KMS-11 (cell line): ENCODE measurements around the gene RNF150.

ENCODE experiments used
- H2AFZ ChIP-seq: fragments of 200-600 bp; sonication (generic); 2 replicates; pipeline ENCODE4 v1.6.1; 2016; ENCODE audit warnings: antibody characterized with exemption, mixed run types, low read depth
- H3K27ac ChIP-seq: fragments of 200-600 bp; sonication (generic); 2 replicates; pipeline ENCODE4 v1.6.1; 2016; ENCODE audit warnings: mild to moderate bottlenecking, mixed run types
- H3K27me3 ChIP-seq: fragments of 200-600 bp; sonication (generic); 2 replicates; pipeline ENCODE4 v1.6.1; 2017; ENCODE audit warnings: mild to moderate bottlenecking, low read depth, mixed run types, moderate library complexity; ENCODE audit not compliant: insufficient read depth
- H3K36me3 ChIP-seq: fragments of 200-600 bp; sonication (generic); 2 replicates; pipeline ENCODE4 v1.6.1; 2017; ENCODE audit warnings: mild to moderate bottlenecking, mixed run types; ENCODE audit not compliant: insufficient read depth
- H3K4me1 ChIP-seq: fragments of 200-600 bp; sonication (generic); 2 replicates; pipeline ENCODE4 v1.6.1; 2016; ENCODE audit warnings: mild to moderate bottlenecking, low read depth, mixed run types; ENCODE audit not compliant: poor library complexity, severe bottlenecking
- H3K4me2 ChIP-seq: fragments of 200-600 bp; sonication (generic); 2 replicates; pipeline ENCODE4 v1.7.0; 2016; ENCODE audit warnings: mild to moderate bottlenecking, mixed run types
- H3K4me3 ChIP-seq: fragments of 200-600 bp; sonication (generic); IDR thresholded peaks from 2 replicates; pipeline ENCODE4 v1.6.1; 2017; ENCODE audit warnings: low read depth, low read length, mixed read lengths; ENCODE audit not compliant: insufficient read depth
- H3K79me2 ChIP-seq: fragments of 200-600 bp; sonication (generic); 2 replicates; pipeline ENCODE4 v1.6.1; 2016; ENCODE audit warnings: low read depth, mixed run types; ENCODE audit not compliant: insufficient read depth
- H3K9ac ChIP-seq: fragments of 200-600 bp; sonication (generic); 2 replicates; pipeline ENCODE4 v1.6.1; 2016; ENCODE audit warnings: mild to moderate bottlenecking, mixed run types
- H4K20me1 ChIP-seq: fragments of 200-600 bp; sonication (generic); 2 replicates; pipeline ENCODE4 v1.6.1; 2016; ENCODE audit warnings: mild to moderate bottlenecking, mixed run types; ENCODE audit not compliant: insufficient read depth
- CTCF ChIP-seq: fragments of 200-600 bp; sonication (generic); conservative IDR thresholded peaks from 2 replicates; pipeline ENCODE4 v1.6.1; 2017; ENCODE audit warnings: low read depth, mild to moderate bottlenecking, antibody characterized with exemption, low read length, moderate library complexity, mixed read lengths

The RNF150 gene

GRCh38 chr4:140994015-140994414, 139.3 kb downstream of the RNF150 start:
- Histone ChIP-seq H3K9ac (no peak overlapping the region), H2AFZ (no peak overlapping the region), H3K27ac (no peak overlapping the region), H3K36me3 (no peaks in the 10 kb centered on the region), H3K79me2 (no peaks in the 10 kb centered on the region), H3K27me3 (no peaks in the 10 kb centered on the region), H4K20me1 (no peaks in the 10 kb centered on the region), H3K4me1 (no peaks in the 10 kb centered on the region), H3K4me2 (no peak overlapping the region), H3K4me3 (no peak overlapping the region)
- TF ChIP-seq CTCF: no peak

GRCh38 chr4:140993370-140993769, 139.9 kb downstream of the RNF150 start:
- Histone ChIP-seq H4K20me1 (no peaks in the 10 kb centered on the region), H3K4me1 (no peaks in the 10 kb centered on the region), H3K4me3 (no peak overlapping the region), H3K9ac (no peak overlapping the region), H3K4me2 (no peak overlapping the region), H3K27ac (no peak overlapping the region), H2AFZ (no peak overlapping the region), H3K79me2 (no peaks in the 10 kb centered on the region), H3K36me3 (no peaks in the 10 kb centered on the region), H3K27me3 (no peaks in the 10 kb centered on the region)
- no peak for TF ChIP-seq CTCF

GRCh38 chr4:140989944-140990343, 143.3 kb downstream of the RNF150 start:
- Histone ChIP-seq H3K9ac (no peak overlapping the region), H2AFZ (no peak overlapping the region), H3K4me3 (no peak overlapping the region), H3K4me2 (no peak overlapping the region), H3K27me3 (no peaks in the 10 kb centered on the region), H3K36me3 (no peaks in the 10 kb centered on the region), H3K4me1 (no peaks in the 10 kb centered on the region), H3K79me2 (no peaks in the 10 kb centered on the region), H3K27ac (no peak overlapping the region), H4K20me1 (no peaks in the 10 kb centered on the region)
- no peak for TF ChIP-seq CTCF

- Histone ChIP-seq H3K36me3 (no peaks in the 10 kb centered on the region), H2AFZ (no peak overlapping the region), H4K20me1 (no peaks in the 10 kb centered on the region), H3K4me2 (no peak overlapping the region), H3K79me2 (no peaks in the 10 kb centered on the region), H3K27me3 (no peaks in the 10 kb centered on the region), H3K9ac (no peak overlapping the region), H3K4me1 (no peaks in the 10 kb centered on the region), H3K4me3 (no peak overlapping the region), H3K27ac (no peak overlapping the region)
- no peak for TF ChIP-seq CTCF
Observed at GRCh38 chr4:140986045-140986444, 147.2 kb downstream of the RNF150 start.
